ENCODE results near the gene MDK.

MDK gene

GRCh38 chr11:46383974-46384701 lies 2.7 kb downstream of the MDK start:
- DNase-seq (ENCODE audit: low read depth): no peak

GRCh38 chr11:46385169-46386004 lies 3.9 kb downstream of the MDK start:
- DNase-seq (ENCODE audit: low read depth): no peak

GRCh38 chr11:46386005-46386578 lies 4.6 kb downstream of the MDK start:
- DNase-seq (ENCODE audit: low read depth): no peak

- DNase-seq (ENCODE audit: low read depth): no peak
Observed at GRCh38 chr11:46386674-46387073, 5.2 kb downstream of the MDK start.

GRCh38 chr11:46387456-46387855 lies 6.0 kb downstream of the MDK start:
- DNase-seq (ENCODE audit: low read depth): no peak

- no peak for DNase-seq (ENCODE audit: low read depth)
Observed at GRCh38 chr11:46387919-46388618, 6.6 kb downstream of the MDK start.

GRCh38 chr11:46388619-46389449 lies 7.4 kb downstream of the MDK start:
- DNase-seq (ENCODE audit: low read depth): no peak

- DNase-seq (ENCODE audit: low read depth): peak; percentile 68
Observed at GRCh38 chr11:46389450-46390330, 8.2 kb downstream of the MDK start.

- no peak for DNase-seq (ENCODE audit: low read depth)
Observed at GRCh38 chr11:46390331-46391171, 9.1 kb downstream of the MDK start.

- no peak for DNase-seq (ENCODE audit: low read depth)
Observed at GRCh38 chr11:46391186-46391577, 9.7 kb downstream of the MDK start.

GRCh38 chr11:46391578-46392420 lies 10.3 kb downstream of the MDK start, which contains the start of gene CHRM4:
TSS of gene CHRM4 (minus strand) at chr11:46391776. CDS start at chr11:46386557, 5,219 bp downstream.
- peak; percentile 47 for DNase-seq (ENCODE audit: low read depth)

- DNase-seq (ENCODE audit: low read depth): peak; percentile 82
Observed at GRCh38 chr11:46392421-46393230, 11.2 kb downstream of the MDK start.

GRCh38 chr11:46393231-46393616 lies 11.8 kb downstream of the MDK start:
- no peak for DNase-seq (ENCODE audit: low read depth)

- no peak for DNase-seq (ENCODE audit: low read depth)
Observed at GRCh38 chr11:46393759-46394158, 12.3 kb downstream of the MDK start.

GRCh38 chr11:46397526-46397925 lies 16.1 kb downstream of the MDK start:
- DNase-seq (ENCODE audit: low read depth): no peak

GRCh38 chr11:46402957-46403902 lies 21.8 kb downstream of the MDK start:
- no peak for DNase-seq (ENCODE audit: low read depth)

Data from iris pigment epithelial cell (primary cell).